ENCODE measurements around the gene RFNG. TPM values are rescaled to one million over a fixed set of nuclear protein-coding genes. Genes with fewer than 3 reads are reported as not detected.

The RFNG gene
- total and polyA plus RNA-seq, 2 of the 13 experiments (the other 11 are each of a cell fraction or from before 2014, with no cell fraction given) = 61.4 to 64.0 TPM

DNA sequence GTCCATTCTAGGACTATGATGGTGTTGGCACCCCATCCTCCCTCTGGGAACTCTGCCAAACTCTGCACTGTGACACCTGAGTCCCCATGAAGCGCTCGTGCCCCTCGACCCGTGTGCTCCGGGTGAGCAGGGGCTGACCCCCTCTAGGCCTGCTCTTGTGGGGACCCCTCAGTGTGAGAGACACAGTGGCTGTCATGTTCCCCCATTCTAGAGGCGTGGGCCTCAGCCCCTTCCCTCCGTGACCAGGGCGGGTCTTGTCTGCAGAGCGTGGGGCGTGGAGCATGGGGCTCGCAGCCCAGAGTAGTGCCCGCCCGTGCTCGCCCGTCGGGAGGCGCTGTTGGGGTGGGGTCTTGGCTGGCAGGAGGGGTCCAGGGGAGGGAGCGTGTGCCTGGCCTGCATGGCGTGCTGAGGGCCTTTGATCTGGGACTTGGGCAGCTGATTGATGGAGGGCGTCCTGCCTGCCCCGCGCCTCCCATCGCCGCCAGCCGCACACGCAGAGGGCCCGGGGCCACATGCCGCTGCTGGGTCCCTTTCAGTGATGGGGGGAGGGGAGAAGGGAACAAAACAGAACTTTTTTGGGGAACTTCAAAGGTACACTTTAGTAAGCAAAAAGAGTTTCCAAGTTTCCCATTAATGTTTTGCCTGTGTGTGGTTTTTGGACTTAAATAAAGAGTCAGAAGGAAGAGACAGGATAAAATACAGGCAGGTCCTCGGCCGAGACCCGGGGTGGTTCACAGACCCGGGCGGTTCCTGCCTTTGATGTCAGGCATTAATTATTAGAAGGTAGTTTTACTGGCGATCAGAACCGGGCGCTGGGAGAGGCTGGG is 51.4 kb downstream of the RFNG start (continued):
- TF ChIP-seq ZNF496 (CRISPR knock-in tag; IDR thresholded peaks at IDR 0.05; ENCODE audit: insufficient replicate concordance) (no peak), RAD51 (IDR thresholded peaks at IDR 0.05; ENCODE audit: borderline replicate concordance) (no peak), SKI (IDR thresholded peaks at IDR 0.05; ENCODE audit: partially characterized antibody) (peak; percentile 29), E2F5 (CRISPR knock-in tag; conservative IDR thresholded peaks at IDR 0.05) (no peak), GTF3A (CRISPR knock-in tag; conservative IDR thresholded peaks at IDR 0.05) (peak; percentile 83; the same call in 1 of the 2 replicates), ZNF234 (CRISPR knock-in tag; conservative IDR thresholded peaks at IDR 0.05) (no peak), EHMT2 (IDR thresholded peaks at IDR 0.05; ENCODE audit: borderline replicate concordance, low read depth, low read length) (no peak), ZIK1 (CRISPR knock-in tag; IDR thresholded peaks at IDR 0.05; ENCODE audit: borderline replicate concordance, low read depth) (no peak), ELF3 (CRISPR knock-in tag; IDR thresholded peaks at IDR 0.05) (peak; percentile 27; the same call in 1 of the 2 replicates), ZFP41 (CRISPR knock-in tag; IDR thresholded peaks at IDR 0.05; ENCODE audit: borderline replicate concordance) (peak; percentile 55; the same call in 1 of the 2 replicates), ZSCAN31 (CRISPR knock-in tag; IDR thresholded peaks at IDR 0.05; ENCODE audit: low read depth) (no peak), BORCS8-MEF2B (CRISPR knock-in tag; IDR thresholded peaks at IDR 0.05) (no peak), ZBTB21 (CRISPR knock-in tag; IDR thresholded peaks at IDR 0.05) (no peak), KLF6 (CRISPR knock-in tag; IDR thresholded peaks at IDR 0.05) (0 out of 2 replicates have a peak, but pooled peaks have one; percentile 7), ZNF451 (CRISPR knock-in tag; IDR thresholded peaks at IDR 0.05) (peak; percentile 94), ZC3H13 (CRISPR knock-in tag; IDR thresholded peaks at IDR 0.05) (peak; percentile 82; the same call in 1 of the 2 replicates), HNF4G (IDR thresholded peaks at IDR 0.05; ENCODE audit: borderline replicate concordance, low read depth, low read length) (no peak; the same call in 1 of the 2 replicates), HNF4G (CRISPR knock-in tag; IDR thresholded peaks at IDR 0.05; ENCODE audit: borderline replicate concordance, low read depth) (peak; percentile 75), ZFP37 (CRISPR knock-in tag; IDR thresholded peaks at IDR 0.05; ENCODE audit: borderline replicate concordance) (no peak), ZNF446 (CRISPR knock-in tag; IDR thresholded peaks at IDR 0.05) (no peak), BRF2 (CRISPR knock-in tag; IDR thresholded peaks at IDR 0.05) (no peak)
- TF ChIP-seq, protein P1, sequence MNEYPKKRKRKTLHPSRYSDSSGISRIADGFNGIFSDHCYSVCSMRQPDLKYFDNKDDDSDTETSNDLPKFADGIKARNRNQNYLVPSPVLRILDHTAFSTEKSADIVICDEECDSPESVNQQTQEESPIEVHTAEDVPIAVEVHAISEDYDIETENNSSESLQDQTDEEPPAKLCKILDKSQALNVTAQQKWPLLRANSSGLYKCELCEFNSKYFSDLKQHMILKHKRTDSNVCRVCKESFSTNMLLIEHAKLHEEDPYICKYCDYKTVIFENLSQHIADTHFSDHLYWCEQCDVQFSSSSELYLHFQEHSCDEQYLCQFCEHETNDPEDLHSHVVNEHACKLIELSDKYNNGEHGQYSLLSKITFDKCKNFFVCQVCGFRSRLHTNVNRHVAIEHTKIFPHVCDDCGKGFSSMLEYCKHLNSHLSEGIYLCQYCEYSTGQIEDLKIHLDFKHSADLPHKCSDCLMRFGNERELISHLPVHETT (CRISPR knock-in tag; conservative IDR thresholded peaks at IDR 0.05) = no peak
- TF ChIP-seq, protein P2, sequence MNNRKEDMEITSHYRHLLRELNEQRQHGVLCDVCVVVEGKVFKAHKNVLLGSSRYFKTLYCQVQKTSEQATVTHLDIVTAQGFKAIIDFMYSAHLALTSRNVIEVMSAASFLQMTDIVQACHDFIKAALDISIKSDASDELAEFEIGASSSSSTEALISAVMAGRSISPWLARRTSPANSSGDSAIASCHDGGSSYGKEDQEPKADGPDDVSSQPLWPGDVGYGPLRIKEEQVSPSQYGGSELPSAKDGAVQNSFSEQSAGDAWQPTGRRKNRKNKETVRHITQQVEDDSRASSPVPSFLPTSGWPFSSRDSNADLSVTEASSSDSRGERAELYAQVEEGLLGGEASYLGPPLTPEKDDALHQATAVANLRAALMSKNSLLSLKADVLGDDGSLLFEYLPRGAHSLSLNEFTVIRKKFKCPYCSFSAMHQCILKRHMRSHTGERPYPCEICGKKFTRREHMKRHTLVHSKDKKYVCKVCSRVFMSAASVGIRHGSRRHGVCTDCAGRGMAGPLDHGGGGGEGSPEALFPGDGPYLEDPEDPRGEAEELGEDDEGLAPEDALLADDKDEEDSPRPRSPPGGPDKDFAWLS (CRISPR knock-in tag; IDR thresholded peaks at IDR 0.05; ENCODE audit: borderline replicate concordance) = no peak; the same call in 1 of the 2 replicates
- TF ChIP-seq, protein P3, sequence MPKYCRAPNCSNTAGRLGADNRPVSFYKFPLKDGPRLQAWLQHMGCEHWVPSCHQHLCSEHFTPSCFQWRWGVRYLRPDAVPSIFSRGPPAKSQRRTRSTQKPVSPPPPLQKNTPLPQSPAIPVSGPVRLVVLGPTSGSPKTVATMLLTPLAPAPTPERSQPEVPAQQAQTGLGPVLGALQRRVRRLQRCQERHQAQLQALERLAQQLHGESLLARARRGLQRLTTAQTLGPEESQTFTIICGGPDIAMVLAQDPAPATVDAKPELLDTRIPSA (CRISPR knock-in tag; IDR thresholded peaks at IDR 0.05; ENCODE audit: borderline replicate concordance) = no peak
